Cardiac fibroblast (primary cell): Measurements from ENCODE around the gene TMEM50B.
A peak's percentile ranks its signal among the peaks of the same experiment; 100 is the strongest.
"Not testable (repeated sequence)": the region's sequence is repeated elsewhere in the genome, so short reads cannot be mapped to it uniquely, and the experiment has no call there.

ENCODE experiments used
- DNase-seq, 2 donors: peaks; one replicate each; pipeline versions ENCODE4 v3.0.0 to v3.0.0-alpha.2; 2010; ENCODE audit warnings: low read depth in 2 of 2
- H3K4me3 ChIP-seq, 2 donors: replicated peaks in 1 of 2; 1 replicate in 1 of 2; 2 replicates in 1 of 2; pipeline ENCODE4 v1.5.1; 2011; ENCODE audit warnings: low read depth in 2 of 2, low read length in 2 of 2, mild to moderate bottlenecking in 2 of 2, moderate library complexity in 1 of 2
- TF ChIP-seq, protein P1 (sequence below): IDR thresholded peaks from one replicate; pipeline ENCODE4 v1.5.1; 2011; ENCODE audit warnings: low read depth, mild to moderate bottlenecking, low read length, inconsistent platforms

TMEM50B gene

DNA sequence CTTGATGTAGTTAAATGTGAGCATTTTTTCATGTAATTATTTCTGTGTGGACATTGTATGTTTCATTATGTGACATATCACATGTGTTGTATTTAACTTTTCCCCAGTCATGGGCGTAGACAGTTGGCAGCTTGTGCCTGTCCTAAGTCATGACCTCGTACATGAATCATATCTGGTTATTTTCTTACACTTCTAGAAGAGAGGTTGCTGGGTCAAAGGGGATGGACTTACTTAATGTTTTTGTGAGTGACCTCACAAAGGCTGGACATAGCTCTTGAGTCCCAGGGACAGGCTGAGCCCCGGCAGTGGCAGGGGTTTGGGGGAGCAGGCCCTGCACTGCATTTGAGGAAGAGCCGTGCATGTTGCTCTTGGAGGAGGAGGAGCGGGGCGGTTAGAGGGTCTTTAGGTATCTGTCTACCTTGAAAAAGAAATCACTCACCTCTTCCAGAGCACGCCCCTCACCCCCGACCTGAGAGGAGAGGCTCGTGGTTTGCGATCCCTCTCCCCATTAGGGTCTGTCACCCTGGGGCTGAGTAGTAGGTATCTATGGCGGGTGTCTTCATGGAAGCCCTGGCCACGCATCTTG, 60.1 kb downstream of the TMEM50B start:
- TF ChIP-seq, protein P1, sequence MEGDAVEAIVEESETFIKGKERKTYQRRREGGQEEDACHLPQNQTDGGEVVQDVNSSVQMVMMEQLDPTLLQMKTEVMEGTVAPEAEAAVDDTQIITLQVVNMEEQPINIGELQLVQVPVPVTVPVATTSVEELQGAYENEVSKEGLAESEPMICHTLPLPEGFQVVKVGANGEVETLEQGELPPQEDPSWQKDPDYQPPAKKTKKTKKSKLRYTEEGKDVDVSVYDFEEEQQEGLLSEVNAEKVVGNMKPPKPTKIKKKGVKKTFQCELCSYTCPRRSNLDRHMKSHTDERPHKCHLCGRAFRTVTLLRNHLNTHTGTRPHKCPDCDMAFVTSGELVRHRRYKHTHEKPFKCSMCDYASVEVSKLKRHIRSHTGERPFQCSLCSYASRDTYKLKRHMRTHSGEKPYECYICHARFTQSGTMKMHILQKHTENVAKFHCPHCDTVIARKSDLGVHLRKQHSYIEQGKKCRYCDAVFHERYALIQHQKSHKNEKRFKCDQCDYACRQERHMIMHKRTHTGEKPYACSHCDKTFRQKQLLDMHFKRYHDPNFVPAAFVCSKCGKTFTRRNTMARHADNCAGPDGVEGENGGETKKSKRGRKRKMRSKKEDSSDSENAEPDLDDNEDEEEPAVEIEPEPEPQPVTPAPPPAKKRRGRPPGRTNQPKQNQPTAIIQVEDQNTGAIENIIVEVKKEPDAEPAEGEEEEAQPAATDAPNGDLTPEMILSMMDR = no peak
- DNase-seq = peak; percentile 81 to 88
- H3K4me3 ChIP-seq = no peak overlapping the region

DNA sequence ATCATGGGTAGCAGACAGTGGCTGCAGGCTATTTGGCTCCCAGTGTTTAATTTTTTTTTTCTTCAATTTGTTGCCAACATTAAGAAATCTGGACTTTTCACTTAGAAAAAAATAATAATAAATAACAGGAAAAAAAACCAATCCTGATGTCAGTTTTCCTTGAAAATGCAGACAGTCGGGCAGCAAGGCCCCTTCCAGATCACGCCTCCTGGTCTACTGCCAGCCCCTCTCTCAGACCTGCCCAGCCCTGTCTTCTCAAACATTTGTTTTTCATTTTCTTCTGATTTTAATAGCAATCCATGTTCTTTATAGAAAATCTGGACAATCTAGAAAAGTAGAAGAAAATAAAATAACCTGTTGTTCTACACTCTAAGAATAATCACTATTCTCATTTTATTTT, 61.1 kb downstream of the TMEM50B start:
- H3K4me3 ChIP-seq = no peak overlapping the region
- DNase-seq = peak in 1 of 2 donors; percentile 73
- TF ChIP-seq, protein P1 = no peak

DNA sequence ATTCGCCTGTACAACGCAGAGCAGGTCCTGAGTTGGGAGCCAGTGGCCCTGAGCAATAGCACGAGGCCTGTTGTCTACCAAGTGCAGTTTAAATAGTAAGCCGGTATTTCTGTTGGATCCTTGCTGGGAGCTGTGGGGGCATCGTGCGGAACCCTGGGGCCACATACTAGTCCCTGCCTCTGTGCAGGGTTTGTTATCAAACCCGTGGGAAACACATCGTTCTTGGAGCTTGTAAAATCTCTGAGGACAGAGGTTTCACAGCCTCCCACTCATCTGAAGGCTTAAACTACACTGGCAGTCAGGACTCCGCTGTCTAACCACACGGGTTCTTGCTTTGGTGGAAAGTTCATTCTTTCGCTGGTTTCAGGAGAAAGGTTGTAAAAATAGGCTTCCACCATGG, 64.8 kb downstream of the TMEM50B start:
- DNase-seq = no peak
- TF ChIP-seq, protein P1 = no peak
- no peak overlapping the region for H3K4me3 ChIP-seq

DNA sequence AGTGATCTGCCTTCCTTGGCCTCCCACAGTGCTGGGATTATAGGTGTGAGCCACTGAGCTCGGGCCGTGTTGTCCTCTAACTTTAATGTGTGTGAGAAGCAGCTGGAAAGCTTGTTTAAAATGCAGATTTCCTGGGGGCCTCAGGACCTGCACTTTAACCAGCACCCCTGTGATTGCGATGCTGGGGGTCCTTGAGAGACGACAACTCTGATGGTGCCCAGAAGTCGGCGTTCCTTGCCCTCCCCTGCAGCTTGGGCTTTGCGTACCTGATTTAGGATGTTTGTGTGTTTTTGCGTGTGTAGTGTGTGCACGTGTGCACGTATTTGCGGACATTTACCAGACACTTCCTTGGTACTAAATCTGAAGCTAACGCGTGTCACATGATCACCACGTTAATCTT, 65.7 kb downstream of the TMEM50B start:
- H3K4me3 ChIP-seq = no peak overlapping the region
- TF ChIP-seq, protein P1 = no peak
- DNase-seq = no peak

DNA sequence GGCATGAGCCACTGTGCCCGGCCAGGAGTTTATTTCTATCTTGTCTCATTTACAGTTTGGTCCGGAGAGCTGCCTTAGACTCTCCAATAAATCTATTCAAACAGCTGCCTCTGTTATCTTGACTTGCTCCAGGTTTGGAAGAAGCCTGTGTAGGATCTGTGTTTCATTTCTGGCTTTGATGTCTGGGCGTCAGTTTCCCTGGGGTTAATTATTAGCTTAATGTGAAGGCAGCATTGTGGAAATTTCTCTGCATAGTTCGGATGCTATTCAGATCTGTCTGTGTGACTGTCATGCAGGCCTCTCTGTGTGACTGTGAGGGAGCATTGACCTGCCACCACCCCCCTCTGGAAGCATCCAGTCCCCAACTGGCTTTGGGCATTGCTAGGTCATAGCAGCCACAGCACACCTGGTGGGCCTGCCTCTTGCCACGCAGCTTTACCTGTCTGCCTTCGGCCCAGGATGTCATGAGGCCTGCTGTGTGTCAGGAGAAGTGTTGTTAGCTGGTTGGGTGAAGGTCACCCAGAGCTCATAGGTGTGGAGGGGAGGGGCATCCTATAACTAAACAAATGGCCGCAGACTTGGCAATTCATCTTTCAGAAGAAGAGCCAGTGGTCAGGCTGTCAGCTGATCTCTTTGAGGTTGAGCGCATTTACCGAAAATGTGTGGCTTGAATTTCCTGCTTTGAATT, 66.8 kb downstream of the TMEM50B start:
- no peak overlapping the region for H3K4me3 ChIP-seq
- TF ChIP-seq, protein P1 = no peak
- no peak for DNase-seq

DNA sequence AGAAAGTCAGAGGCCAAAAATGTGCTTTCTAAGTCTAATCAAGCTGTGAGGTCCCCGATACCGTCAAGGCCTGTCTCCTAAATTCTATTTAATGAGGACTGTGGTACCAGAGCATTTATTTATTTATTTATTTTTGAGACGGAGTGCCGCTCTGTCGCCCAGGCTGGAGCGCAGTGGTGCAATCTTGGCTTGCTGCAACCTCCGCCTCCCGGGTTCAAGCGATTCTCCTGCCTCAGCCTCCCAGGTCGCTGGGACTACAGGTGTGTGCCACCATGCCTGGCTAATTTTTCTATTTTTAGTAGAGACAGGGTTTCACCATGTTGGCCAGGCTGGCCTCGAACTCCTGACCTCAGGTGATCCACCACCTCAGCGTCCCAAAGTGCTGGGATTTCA, 67.3 kb downstream of the TMEM50B start:
- not testable (repeated sequence) for H3K4me3 ChIP-seq, DNase-seq

DNA sequence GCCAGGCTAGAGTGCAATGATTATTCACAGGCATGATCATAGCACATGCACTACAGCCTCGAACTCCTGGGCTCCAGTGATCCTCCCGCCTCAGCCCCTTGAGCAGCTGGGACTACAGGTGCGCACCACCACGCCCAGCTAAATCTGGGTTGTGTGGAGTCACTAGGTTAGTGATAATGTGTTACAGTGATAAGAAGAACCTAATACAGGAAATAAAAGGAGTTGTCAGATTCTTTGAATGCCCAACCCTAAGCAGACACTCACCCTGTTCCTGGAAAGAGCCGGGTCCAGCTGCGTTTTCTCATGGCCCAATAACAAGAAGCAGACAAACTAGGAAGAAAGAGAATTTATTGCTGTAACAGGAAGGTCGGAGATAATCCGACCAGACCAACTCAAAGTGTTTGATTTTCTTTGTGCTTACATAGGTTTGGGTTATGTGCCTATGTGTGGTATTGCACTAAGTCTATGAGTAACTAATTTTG, 67.8 kb downstream of the TMEM50B start:
- TF ChIP-seq, protein P1 = no peak
- peak in 1 of 2 donors; percentile 53 for DNase-seq
- H3K4me3 ChIP-seq = no peak overlapping the region
